GM21529 (cell line): ENCODE results near the gene DUSP3.
"Not testable (repeated sequence)": the region's sequence is repeated elsewhere in the genome, so short reads cannot be mapped to it uniquely, and the experiment has no call there.

Source experiments
- ATAC-seq: cut with Tn5 transposase; IDR thresholded peaks from one replicate; pipeline ENCODE4 v1.9.1; 2021; ENCODE audit not compliant: unreplicated experiment

DUSP3 gene

GRCh38 chr17:43801844-43802243 lies 23.1 kb upstream of the DUSP3 start:
- ATAC-seq: no peak

- ATAC-seq: no peak
These were observed 22.0 kb upstream of the DUSP3 start for GRCh38 chr17:43800736-43801135.

- no peak for ATAC-seq
These were observed 20.3 kb upstream of the DUSP3 start for GRCh38 chr17:43799047-43799446.

GRCh38 chr17:43798024-43798423 lies 19.2 kb upstream of the DUSP3 start:
- not testable (repeated sequence) for ATAC-seq

- not testable (repeated sequence) for ATAC-seq
These were observed 13.9 kb upstream of the DUSP3 start for GRCh38 chr17:43792668-43793067.

GRCh38 chr17:43791589-43791988 lies 12.8 kb upstream of the DUSP3 start:
- ATAC-seq: no peak

- no peak for ATAC-seq
These were observed 11.6 kb upstream of the DUSP3 start for GRCh38 chr17:43790311-43790940.

GRCh38 chr17:43789482-43789881 lies 10.7 kb upstream of the DUSP3 start:
- ATAC-seq: no peak

GRCh38 chr17:43788540-43788939 lies 9.8 kb upstream of the DUSP3 start:
- no peak for ATAC-seq

GRCh38 chr17:43787728-43788127 lies 9.0 kb upstream of the DUSP3 start:
- ATAC-seq: no peak

GRCh38 chr17:43784628-43785101 lies 5.9 kb upstream of the DUSP3 start:
- ATAC-seq: no peak

GRCh38 chr17:43784068-43784467 lies 5.3 kb upstream of the DUSP3 start:
- no peak for ATAC-seq

GRCh38 chr17:43782913-43783680 lies 4.3 kb upstream of the DUSP3 start:
- no peak for ATAC-seq

GRCh38 chr17:43780135-43780534 lies 1.4 kb upstream of the DUSP3 start, which contains the start of gene CFAP97D1:
CFAP97D1 (plus strand) TSS chr17:43780435; CDS start chr17:43780463, 28 bp downstream.
- ATAC-seq: no peak

GRCh38 chr17:43779145-43780125 lies 658 bp upstream of the DUSP3 start:
- ATAC-seq: no peak

- no peak for ATAC-seq
These were observed 4.2 kb downstream of the DUSP3 start for GRCh38 chr17:43774304-43775250.

- no peak for ATAC-seq
These were observed 5.7 kb downstream of the DUSP3 start for GRCh38 chr17:43772877-43773648.

- ATAC-seq: no peak
These were observed 7.3 kb downstream of the DUSP3 start for GRCh38 chr17:43771463-43771862.

- no peak for ATAC-seq
These were observed 7.8 kb downstream of the DUSP3 start for GRCh38 chr17:43770957-43771356.
